Ovary (tissue), 9 donors: ENCODE results near the gene SMIM10. TPM values are rescaled to one million over a fixed set of nuclear protein-coding genes. Genes with fewer than 3 reads are reported as not detected.
"Not testable (repeated sequence)": the region's sequence is repeated elsewhere in the genome, so short reads cannot be mapped to it uniquely, and the experiment has no call there.

Source experiments
- DNase-seq, 5 donors: peaks; one replicate each; pipeline ENCODE4 v3.0.0-alpha.2; 2019 to 2020
- H3K27ac ChIP-seq, 2 donors: fragments of 200-600 bp; one replicate each; pipeline versions ENCODE4 v1.5.1 to v1.8.0; 2019 to 2022
- H3K27me3 ChIP-seq: fragments of 200-600 bp; one replicate; pipeline ENCODE4 v1.8.0; 2022
- H3K36me3 ChIP-seq: fragments of 200-600 bp; sonication (generic); one replicate; pipeline ENCODE4 v1.5.1; 2019
- H3K4me1 ChIP-seq: one replicate; pipeline ENCODE4 v1.8.1; 2013; ENCODE audit warnings: mild to moderate bottlenecking, moderate library complexity; ENCODE audit not compliant: insufficient read depth
- H3K4me3 ChIP-seq: fragments of 200-600 bp; sonication (generic); one replicate; pipeline ENCODE4 v1.5.1; 2017
- H3K9me3 ChIP-seq, 2 donors: fragments of 200-600 bp in 1 of 2; sonication (generic) in 1 of 2; one replicate each; pipeline versions ENCODE4 v1.5.1 to v1.8.1; 2013 to 2019; ENCODE audit warnings: mild to moderate bottlenecking in 1 of 2, moderate library complexity in 1 of 2
- EP300 ChIP-seq: sonication (generic); formaldehyde crosslinking; IDR thresholded peaks from one replicate; pipeline ENCODE4 v1.6.1; 2017; ENCODE audit warnings: antibody characterized with exemption
- POLR2A ChIP-seq: fragments of 450-650 bp; IDR thresholded peaks from one replicate; pipeline ENCODE4 v1.6.1; 2017; ENCODE audit warnings: antibody characterized with exemption, mild to moderate bottlenecking, moderate library complexity
- WGBS, 3 donors: extraction: QIAGEN DNeasy Blood & Tissue Kit in 1 of 3; methylation state at CpG; one replicate each; pipeline versions ENCODE4 v1.1.5 to v1.1.7; 2013 to 2017; 5-methylcytosine and 5-hydroxymethylcytosine counted together
- intact Hi-C, 4 donors: fragments of 100-400 bp; cut with DNase I; formaldehyde crosslinking; loops; one replicate each; pipeline versions ENCODE4 v1.11.0 to v1.15.1; 2022 to 2023
- polyA plus RNA-seq, 2 donors: library from polyadenylated mRNA; stranded (reverse); fragments of 200-250 nt in 1 of 2; fragments of 350-450 nt in 1 of 2; fragmentation: Illumina TruSeq in 1 of 2; extraction: RNeasy Lipid Tissue Mini Kit (QIAGEN cat#74804) in 1 of 2; gene quantifications; one replicate each; pipeline ENCODE4 v1.2.3, GENCODE V29; 2013 to 2014
- total RNA-seq, 7 donors: library from RNA; depleted of rRNA in 2 of 7; stranded (reverse); fragments of >200 nt in 2 of 7; fragmentation: NEBNext Ultra II Directional in 3 of 7; extraction: Animal tissue kit (Norgen Biotek cat#: 25700) in 3 of 7; gene quantifications; one replicate each; pipeline versions ENCODE4 v1.1.0 to v1.2.4, GENCODE V29; 2016 to 2023
- TF ChIP-seq, protein P1 (sequence below), 3 donors: fragments of 450-650 bp in 2 of 3; fragments of 200-600 bp in 1 of 3; IDR thresholded peaks; one replicate each; pipeline versions ENCODE4 v1.5.1 to v1.8.0; 2016 to 2022; ENCODE audit warnings: antibody characterized with exemption in 3 of 3, mild to moderate bottlenecking in 1 of 3
- donor health status: DM: no; HTN: no; CAD: no; lungs with moderate emphysema.
- donor health status: DM: no; HTN: no; CAD: no.
- donor health status: Bipolar disorder and iron deficiency.
- donor health status: DM: yes; HTN: yes; CAD: no.
- donor health status: DM: no; HTN: no; CAD: no.
- donor health status: DM: yes; HTN: yes; CAD: no.

SMIM10 gene
- total and polyA plus RNA-seq, 9 donors = 2.7 to 17.9 (median 9.7) TPM

GRCh38 chrX:135010921-135011320 is 20.1 kb downstream of the SMIM10 start:
- Histone ChIP-seq H3K27me3 (no peaks in the 10 kb centered on the region), H3K4me1 (no peaks in the 10 kb centered on the region), H3K9me3 (no peaks in the 10 kb centered on the region), H3K4me3 (no peak overlapping the region), H3K36me3 (no peaks in the 10 kb centered on the region), H3K27ac (no peak overlapping the region)
- TF ChIP-seq EP300 = no peak
- TF ChIP-seq, protein P1, sequence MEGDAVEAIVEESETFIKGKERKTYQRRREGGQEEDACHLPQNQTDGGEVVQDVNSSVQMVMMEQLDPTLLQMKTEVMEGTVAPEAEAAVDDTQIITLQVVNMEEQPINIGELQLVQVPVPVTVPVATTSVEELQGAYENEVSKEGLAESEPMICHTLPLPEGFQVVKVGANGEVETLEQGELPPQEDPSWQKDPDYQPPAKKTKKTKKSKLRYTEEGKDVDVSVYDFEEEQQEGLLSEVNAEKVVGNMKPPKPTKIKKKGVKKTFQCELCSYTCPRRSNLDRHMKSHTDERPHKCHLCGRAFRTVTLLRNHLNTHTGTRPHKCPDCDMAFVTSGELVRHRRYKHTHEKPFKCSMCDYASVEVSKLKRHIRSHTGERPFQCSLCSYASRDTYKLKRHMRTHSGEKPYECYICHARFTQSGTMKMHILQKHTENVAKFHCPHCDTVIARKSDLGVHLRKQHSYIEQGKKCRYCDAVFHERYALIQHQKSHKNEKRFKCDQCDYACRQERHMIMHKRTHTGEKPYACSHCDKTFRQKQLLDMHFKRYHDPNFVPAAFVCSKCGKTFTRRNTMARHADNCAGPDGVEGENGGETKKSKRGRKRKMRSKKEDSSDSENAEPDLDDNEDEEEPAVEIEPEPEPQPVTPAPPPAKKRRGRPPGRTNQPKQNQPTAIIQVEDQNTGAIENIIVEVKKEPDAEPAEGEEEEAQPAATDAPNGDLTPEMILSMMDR (IDR thresholded peaks at IDR 0.05) = no peak
- TF ChIP-seq POLR2A = no peak
- intact Hi-C loops = no loop called here
- DNase-seq = no peak
- 68 to 77% (median 69%) methylated on average over 4 of the region's 4 CpGs for WGBS, 3 donors

GRCh38 chrX:135015523-135016245 is 24.9 kb downstream of the SMIM10 start:
- intact Hi-C loops = no loop called here
- Histone ChIP-seq H3K9me3 (no peaks in the 10 kb centered on the region), H3K4me3 (no peak overlapping the region), H3K36me3 (no peaks in the 10 kb centered on the region), H3K27me3 (no peaks in the 10 kb centered on the region), H3K27ac (no peak overlapping the region), H3K4me1 (no peaks in the 10 kb centered on the region)
- 57 to 64% (median 60%) methylated on average over 2 of the region's 2 CpGs for WGBS, 3 donors
- DNase-seq = no peak
- TF ChIP-seq POLR2A (no peak), EP300 (no peak)
- TF ChIP-seq, protein P1 (IDR thresholded peaks at IDR 0.05) = no peak

GRCh38 chrX:135019890-135020289 is 29.1 kb downstream of the SMIM10 start:
- intact Hi-C loops, H3K27me3 ChIP-seq, DNase-seq, H3K36me3 ChIP-seq, H3K4me1 ChIP-seq, H3K9me3 ChIP-seq, H3K4me3 ChIP-seq, H3K27ac ChIP-seq: not testable (repeated sequence)
- whole genome bisulfite sequencing, 3 donors = 72 to 78% (median 76%) methylated on average over 8 of the region's 8 CpGs

GRCh38 chrX:135023791-135024190 is 33.0 kb downstream of the SMIM10 start:
- H3K9me3 ChIP-seq, H3K27ac ChIP-seq, H3K36me3 ChIP-seq, DNase-seq, H3K4me1 ChIP-seq, intact Hi-C loops, H3K27me3 ChIP-seq, H3K4me3 ChIP-seq: not testable (repeated sequence)
- 69 to 77% (median 72%) methylated on average over 6 of the region's 6 CpGs for WGBS, 3 donors

GRCh38 chrX:135024526-135024925 is 33.7 kb downstream of the SMIM10 start:
- WGBS, 3 donors = 74 to 81% (median 79%) methylated on average over 9 of the region's 9 CpGs
- Histone ChIP-seq H3K4me1 (no peaks in the 10 kb centered on the region), H3K27ac (no peak overlapping the region), H3K27me3 (no peaks in the 10 kb centered on the region), H3K4me3 (no peak overlapping the region), H3K9me3 (no peaks in the 10 kb centered on the region), H3K36me3 (no peaks in the 10 kb centered on the region)
- TF ChIP-seq EP300 (no peak), POLR2A (no peak)
- TF ChIP-seq, protein P1 (IDR thresholded peaks at IDR 0.05) = no peak
- no peak for DNase-seq
- intact Hi-C loops = no loop called here

- H3K36me3 ChIP-seq, DNase-seq, H3K27ac ChIP-seq, H3K27me3 ChIP-seq, H3K4me1 ChIP-seq, H3K9me3 ChIP-seq, H3K4me3 ChIP-seq, intact Hi-C loops: not testable (repeated sequence)
- 74 to 80% (median 76%) methylated on average over 9 of the region's 9 CpGs for WGBS, 3 donors
Observed at GRCh38 chrX:135030207-135030963, 39.6 kb downstream of the SMIM10 start.

GRCh38 chrX:135041149-135042123 is 50.6 kb downstream of the SMIM10 start:
- H3K4me3 ChIP-seq, intact Hi-C loops, H3K27me3 ChIP-seq, H3K27ac ChIP-seq, DNase-seq, H3K9me3 ChIP-seq, H3K4me1 ChIP-seq, H3K36me3 ChIP-seq: not testable (repeated sequence)
- WGBS, 3 donors = 68 to 75% (median 69%) methylated on average over 3 of the region's 3 CpGs
